HFFc6 (cell line): ENCODE data around the gene WFDC6. TPM values are rescaled to one million over a fixed set of nuclear protein-coding genes. Genes with fewer than 3 reads are reported as not detected.

Source experiments
- DNase-seq: peaks from one replicate; pipeline ENCODE4 v3.0.0-alpha.2; 2018
- H3K27ac Mint-ChIP-seq: 2 replicates; pipeline ENCODE4 v1.8.0; 2020; ENCODE audit warnings: mild to moderate bottlenecking, mixed read lengths
- H3K27me3 Mint-ChIP-seq: 2 replicates; pipeline ENCODE4 v1.8.0; 2021; ENCODE audit warnings: mild to moderate bottlenecking, moderate library complexity, mixed read lengths; ENCODE audit not compliant: insufficient read depth
- H3K36me3 Mint-ChIP-seq: 2 replicates; pipeline ENCODE4 v1.8.0; 2021; ENCODE audit warnings: low read depth, mixed read lengths
- H3K4me1 Mint-ChIP-seq: 2 replicates; pipeline ENCODE4 v1.8.0; 2020; ENCODE audit warnings: low read depth, mixed read lengths
- H3K4me3 Mint-ChIP-seq: 2 replicates; pipeline ENCODE4 v1.8.0; 2020; ENCODE audit warnings: mild to moderate bottlenecking, moderate library complexity, mixed read lengths
- H3K9me3 Mint-ChIP-seq: 2 replicates; pipeline ENCODE4 v1.8.0; 2020; ENCODE audit warnings: mild to moderate bottlenecking, mixed read lengths
- total RNA-seq, 6 experiments: library from RNA; stranded (reverse); fragmentation: NEBNext Ultra II Directional; extraction: Animal tissue kit (Norgen Biotek cat#: 25700); gene quantifications; 2 replicates in 1 of 6; 3 replicates in 5 of 6; pipeline ENCODE4 v1.2.3, GENCODE V29; 2021
- TF ChIP-seq, protein P1 (sequence below): fragments of 200-600 bp; sonication (generic); IDR thresholded peaks from 2 replicates; pipeline ENCODE4 v1.5.0; 2021; ENCODE audit warnings: antibody characterized with exemption, mild to moderate bottlenecking

Gene WFDC6
- total RNA-seq, 6 experiments from 2014 or later = not detected

DNA sequence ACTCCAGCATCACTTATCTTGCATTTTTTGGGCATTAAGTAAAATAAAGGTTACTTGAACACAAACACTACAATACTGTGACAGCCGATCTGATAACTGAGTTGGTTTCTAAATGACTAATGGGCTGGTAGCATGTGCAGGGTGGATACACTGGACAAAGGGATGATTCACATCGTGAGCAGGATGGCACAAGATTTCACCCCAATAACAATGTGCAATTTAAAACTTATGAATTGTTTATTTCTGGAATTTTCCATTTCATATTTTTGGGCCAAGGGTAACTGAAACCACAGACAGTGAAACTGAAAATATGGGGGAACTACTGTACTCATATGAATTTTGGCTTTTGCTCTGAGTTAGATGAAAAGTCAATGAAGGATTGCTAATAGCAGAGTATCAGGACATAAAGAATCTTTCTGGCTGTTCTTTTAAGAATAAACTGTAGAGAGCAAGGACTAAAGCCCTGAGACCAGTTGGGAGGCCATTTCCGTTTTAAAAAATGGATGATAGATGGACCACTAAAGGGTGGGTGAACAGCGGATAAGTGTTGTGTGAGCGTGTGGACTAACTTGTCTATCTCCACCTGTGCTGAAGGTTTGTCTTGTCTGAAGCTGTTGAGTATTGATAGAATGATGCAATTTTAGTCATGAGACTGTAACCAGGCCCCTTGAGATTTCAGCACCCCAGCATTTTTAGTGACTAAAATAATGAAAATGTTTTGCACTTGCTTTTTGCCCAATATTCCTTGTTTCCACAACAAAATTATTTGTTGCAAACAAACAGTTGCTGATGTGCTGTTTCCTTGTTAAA lies 32.1 kb downstream of the WFDC6 start:
- TF ChIP-seq, protein P1, sequence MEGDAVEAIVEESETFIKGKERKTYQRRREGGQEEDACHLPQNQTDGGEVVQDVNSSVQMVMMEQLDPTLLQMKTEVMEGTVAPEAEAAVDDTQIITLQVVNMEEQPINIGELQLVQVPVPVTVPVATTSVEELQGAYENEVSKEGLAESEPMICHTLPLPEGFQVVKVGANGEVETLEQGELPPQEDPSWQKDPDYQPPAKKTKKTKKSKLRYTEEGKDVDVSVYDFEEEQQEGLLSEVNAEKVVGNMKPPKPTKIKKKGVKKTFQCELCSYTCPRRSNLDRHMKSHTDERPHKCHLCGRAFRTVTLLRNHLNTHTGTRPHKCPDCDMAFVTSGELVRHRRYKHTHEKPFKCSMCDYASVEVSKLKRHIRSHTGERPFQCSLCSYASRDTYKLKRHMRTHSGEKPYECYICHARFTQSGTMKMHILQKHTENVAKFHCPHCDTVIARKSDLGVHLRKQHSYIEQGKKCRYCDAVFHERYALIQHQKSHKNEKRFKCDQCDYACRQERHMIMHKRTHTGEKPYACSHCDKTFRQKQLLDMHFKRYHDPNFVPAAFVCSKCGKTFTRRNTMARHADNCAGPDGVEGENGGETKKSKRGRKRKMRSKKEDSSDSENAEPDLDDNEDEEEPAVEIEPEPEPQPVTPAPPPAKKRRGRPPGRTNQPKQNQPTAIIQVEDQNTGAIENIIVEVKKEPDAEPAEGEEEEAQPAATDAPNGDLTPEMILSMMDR = no peak
- no peak overlapping the region for H3K27ac Mint-ChIP-seq
- H3K36me3 Mint-ChIP-seq = no peaks in the 10 kb centered on the region
- peaks cover 6% of the 10 kb centered on the region; the same call in 1 of the 2 replicates for H3K27me3 Mint-ChIP-seq
- H3K4me3 Mint-ChIP-seq = no peak overlapping the region
- H3K9me3 Mint-ChIP-seq = no peaks in the 10 kb centered on the region
- no peaks in the 10 kb centered on the region for H3K4me1 Mint-ChIP-seq
- no peak for DNase-seq

DNA sequence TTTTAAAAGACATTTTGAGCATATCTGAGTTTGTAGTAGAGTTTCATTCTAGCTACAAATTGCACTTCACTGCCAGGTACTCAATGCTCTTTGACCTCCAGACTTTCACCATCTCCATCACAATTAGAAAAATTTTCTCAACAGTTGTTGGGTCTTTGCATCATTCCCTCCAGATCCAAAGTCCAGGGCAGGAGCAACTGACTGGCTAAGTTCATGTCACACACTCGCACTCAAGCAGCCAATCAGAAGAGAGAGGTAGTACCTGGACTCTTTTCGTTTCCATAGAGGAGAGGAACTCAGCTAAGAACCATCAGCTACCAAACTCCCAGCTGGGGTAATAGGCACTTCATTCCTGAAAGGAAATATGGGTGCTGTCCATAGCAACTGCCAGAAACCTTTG lies 32.9 kb downstream of the WFDC6 start:
- H3K27ac Mint-ChIP-seq = no peak overlapping the region
- no peaks in the 10 kb centered on the region for H3K36me3 Mint-ChIP-seq
- TF ChIP-seq, protein P1 = no peak
- no peak for DNase-seq
- H3K9me3 Mint-ChIP-seq = no peaks in the 10 kb centered on the region
- H3K27me3 Mint-ChIP-seq = peaks cover 5% of the 10 kb centered on the region; the same call in 1 of the 2 replicates
- no peaks in the 10 kb centered on the region for H3K4me1 Mint-ChIP-seq
- no peak overlapping the region for H3K4me3 Mint-ChIP-seq

DNA sequence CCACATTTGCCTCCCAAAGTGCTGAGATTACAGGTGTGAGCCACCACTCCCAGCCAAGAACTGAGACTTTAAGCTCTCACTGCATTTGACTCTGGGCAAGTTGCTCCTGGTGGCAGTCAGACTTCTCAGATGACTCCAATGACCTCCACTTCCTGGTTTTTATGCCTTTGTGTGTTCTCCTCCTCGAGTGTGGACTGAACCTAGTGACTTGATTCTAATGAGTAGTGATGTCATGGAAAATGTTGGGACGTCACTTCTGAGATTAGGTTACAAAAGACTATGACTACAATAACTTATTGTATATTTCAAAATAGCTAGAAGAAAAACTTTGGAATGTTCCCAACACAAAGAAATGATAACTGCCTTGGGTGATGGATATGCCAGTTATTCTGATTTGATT lies 35.9 kb downstream of the WFDC6 start:
- Mint-ChIP-seq H3K9me3 (no peaks in the 10 kb centered on the region), H3K4me1 (no peaks in the 10 kb centered on the region), H3K4me3 (no peak overlapping the region), H3K27me3 (peaks cover 9% of the 10 kb centered on the region; the same call in 1 of the 2 replicates), H3K27ac (no peak overlapping the region), H3K36me3 (no peaks in the 10 kb centered on the region)
- no peak for DNase-seq
- TF ChIP-seq, protein P1 = no peak

DNA sequence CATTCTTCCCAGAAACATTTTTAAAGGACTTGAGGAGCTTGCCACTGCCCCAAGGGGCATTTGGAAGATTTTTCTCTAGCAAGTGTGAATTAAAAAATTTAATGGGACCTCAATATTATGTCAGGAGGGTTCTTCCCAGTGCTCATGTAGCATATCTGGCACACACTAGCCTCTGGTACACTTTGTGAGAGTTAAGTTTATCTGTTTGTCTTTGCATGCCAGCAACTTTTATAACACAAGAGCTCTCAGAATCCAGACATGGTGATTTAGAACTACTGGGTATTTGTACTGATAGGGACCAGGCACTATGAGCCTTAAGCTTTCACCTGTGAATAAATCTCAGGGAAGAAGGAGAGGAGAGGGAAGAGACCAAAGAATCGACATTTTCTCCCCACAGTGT lies 36.7 kb downstream of the WFDC6 start:
- Mint-ChIP-seq H3K36me3 (no peaks in the 10 kb centered on the region), H3K9me3 (no peaks in the 10 kb centered on the region), H3K27ac (no peak overlapping the region), H3K27me3 (peaks cover 7% of the 10 kb centered on the region; the same call in 1 of the 2 replicates), H3K4me1 (no peaks in the 10 kb centered on the region), H3K4me3 (no peak overlapping the region)
- DNase-seq = no peak
- TF ChIP-seq, protein P1 = no peak

DNA sequence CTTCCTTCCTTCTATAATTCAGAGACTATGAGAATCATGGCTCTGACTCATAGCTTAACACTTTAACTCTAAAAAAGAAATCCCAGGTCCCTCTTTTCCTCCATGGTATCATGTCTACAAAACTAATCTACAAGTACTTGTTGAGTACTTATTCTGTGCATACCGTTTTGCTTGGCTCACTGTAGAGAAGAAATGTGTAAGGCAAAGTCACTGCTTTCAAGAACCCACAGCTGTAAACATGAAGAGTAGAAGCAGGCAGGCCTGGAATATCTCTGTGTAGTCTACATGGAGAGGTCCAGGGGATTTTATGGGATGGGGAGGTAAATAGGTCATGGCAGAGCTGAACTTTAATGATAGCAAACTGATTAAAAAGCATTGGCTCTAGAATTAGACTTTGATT lies 37.7 kb downstream of the WFDC6 start:
- H3K9me3 Mint-ChIP-seq = no peaks in the 10 kb centered on the region
- no peaks in the 10 kb centered on the region for H3K4me1 Mint-ChIP-seq
- no peak overlapping the region for H3K4me3 Mint-ChIP-seq

More for the DNA sequence above, 37.7 kb downstream of the WFDC6 start:
- no peaks in the 10 kb centered on the region for H3K36me3 Mint-ChIP-seq
- no peak overlapping the region for H3K27ac Mint-ChIP-seq
- peaks cover 13% of the 10 kb centered on the region for H3K27me3 Mint-ChIP-seq
- no peak for DNase-seq
- TF ChIP-seq, protein P1 = no peak
